Gastroesophageal sphincter (tissue), 4 donors: ENCODE measurements around the gene SF3A1. TPM values are rescaled to one million over a fixed set of nuclear protein-coding genes. Genes with fewer than 3 reads are reported as not detected.
A peak's percentile ranks its signal among the peaks of the same experiment; 100 is the strongest.

Source experiments
- ATAC-seq: fragments of 150-250 bp; one replicate; pipeline ENCODE4 v1.9.1; 2016; ENCODE audit warnings: mild to moderate bottlenecking, moderate library complexity
- H3K27ac ChIP-seq, 4 donors: fragments of 200-600 bp; sonication (generic) in 3 of 4; 1 replicate in 3 of 4; 2 replicates in 1 of 4; pipeline ENCODE4 v1.5.1; 2016 to 2019
- H3K27me3 ChIP-seq: fragments of 200-600 bp; sonication (generic); one replicate; pipeline ENCODE4 v1.5.1; 2019
- H3K36me3 ChIP-seq, 2 donors: fragments of 200-600 bp; sonication (generic); one replicate each; pipeline ENCODE4 v1.5.1; 2019; ENCODE audit warnings: control low read depth in 1 of 2
- H3K4me1 ChIP-seq, 3 donors: fragments of 200-600 bp; sonication (generic); 1 replicate in 2 of 3; 2 replicates in 1 of 3; pipeline ENCODE4 v1.5.1; 2016 to 2019; ENCODE audit warnings: control low read depth in 2 of 3
- H3K4me3 ChIP-seq, 2 donors: fragments of 200-600 bp; sonication (generic); one replicate each; pipeline ENCODE4 v1.5.1; 2019; ENCODE audit warnings: mild to moderate bottlenecking in 1 of 2, moderate library complexity in 1 of 2
- H3K9me3 ChIP-seq, 3 donors: fragments of 200-600 bp; sonication (generic); one replicate each; pipeline ENCODE4 v1.5.1; 2017 to 2019; ENCODE audit warnings: control low read depth in 2 of 3
- EP300 ChIP-seq: sonication (generic); formaldehyde crosslinking; IDR thresholded peaks from one replicate; pipeline ENCODE4 v1.6.1; 2017; ENCODE audit warnings: antibody characterized with exemption, mild to moderate bottlenecking
- POLR2A ChIP-seq, 2 donors: fragments of 450-650 bp; IDR thresholded peaks; one replicate each; pipeline ENCODE4 v1.6.1; 2017; ENCODE audit warnings: antibody characterized with exemption in 2 of 2, mild to moderate bottlenecking in 2 of 2, moderate library complexity in 1 of 2
- POLR2AphosphoS5 ChIP-seq: sonication (generic); formaldehyde crosslinking; IDR thresholded peaks from one replicate; pipeline ENCODE4 v1.6.1; 2017; ENCODE audit warnings: antibody characterized with exemption
- WGBS, 2 donors: methylation state at CpG; one replicate each; pipeline ENCODE4 v1.1.5; 2018; ENCODE audit warnings: low coverage in 1 of 2; 5-methylcytosine and 5-hydroxymethylcytosine counted together
- total RNA-seq, 4 donors: library from RNA; depleted of rRNA; stranded (reverse); fragments of >200 nt; gene quantifications; one replicate each; pipeline ENCODE4 v1.1.0, GENCODE V29; 2016
- TF ChIP-seq, protein P1 (sequence below), 4 experiments: fragments of 200-600 bp in 2 of 4; fragments of 450-650 bp in 2 of 4; sonication (generic) in 1 of 4; IDR thresholded peaks; one replicate each; pipeline ENCODE4 v1.5.1; 2017 to 2019; ENCODE audit warnings: antibody characterized with exemption in 4 of 4, mild to moderate bottlenecking in 2 of 4, moderate library complexity in 2 of 4

Gene SF3A1
- total RNA-seq, 4 donors from 2014 or later = 46.1 to 80.8 (median 63.7) TPM

DNA sequence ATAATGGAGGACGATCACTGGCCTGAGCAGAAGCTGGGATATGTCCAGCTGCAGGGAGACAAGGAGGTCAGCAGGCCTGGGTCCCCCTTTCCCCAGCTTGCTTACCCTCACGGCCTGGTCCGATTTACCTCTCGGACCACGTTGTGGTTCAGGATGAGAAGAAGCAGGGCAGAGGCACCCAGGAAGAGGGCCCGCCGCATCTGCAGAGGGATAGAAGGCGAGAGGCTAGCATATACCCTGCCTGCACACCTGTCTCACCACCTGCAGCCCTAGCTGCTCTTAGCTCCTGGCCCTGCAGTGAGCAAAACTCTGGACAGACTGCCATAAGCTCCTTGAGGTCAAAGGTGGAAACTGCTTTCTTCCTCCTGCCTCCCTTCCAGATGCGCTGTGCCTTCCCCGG lies 29.2 kb upstream of the SF3A1 start:
- H3K4me3 ChIP-seq = peak overlapping the region in 1 of 2 donors; percentile 65
- WGBS, 2 donors = 83 to 100% methylated on average over 1 to 2 of the region's 10 CpGs
- peaks cover 0 to 40% of the 10 kb centered on the region in 2 donors for H3K36me3 ChIP-seq
- H3K9me3 ChIP-seq = no peaks in the 10 kb centered on the region
- H3K4me1 ChIP-seq = peaks cover 0 to 20% (median 8%) of the 10 kb centered on the region in 3 donors
- no peak for ATAC-seq
- peak overlapping the region in 1 of 4 donors; percentile 85 for H3K27ac ChIP-seq
- H3K27me3 ChIP-seq = no peaks in the 10 kb centered on the region
- TF ChIP-seq POLR2AphosphoS5 (no peak), POLR2A (IDR thresholded peaks at IDR 0.05) (no peak), EP300 (no peak)
- TF ChIP-seq, protein P1, sequence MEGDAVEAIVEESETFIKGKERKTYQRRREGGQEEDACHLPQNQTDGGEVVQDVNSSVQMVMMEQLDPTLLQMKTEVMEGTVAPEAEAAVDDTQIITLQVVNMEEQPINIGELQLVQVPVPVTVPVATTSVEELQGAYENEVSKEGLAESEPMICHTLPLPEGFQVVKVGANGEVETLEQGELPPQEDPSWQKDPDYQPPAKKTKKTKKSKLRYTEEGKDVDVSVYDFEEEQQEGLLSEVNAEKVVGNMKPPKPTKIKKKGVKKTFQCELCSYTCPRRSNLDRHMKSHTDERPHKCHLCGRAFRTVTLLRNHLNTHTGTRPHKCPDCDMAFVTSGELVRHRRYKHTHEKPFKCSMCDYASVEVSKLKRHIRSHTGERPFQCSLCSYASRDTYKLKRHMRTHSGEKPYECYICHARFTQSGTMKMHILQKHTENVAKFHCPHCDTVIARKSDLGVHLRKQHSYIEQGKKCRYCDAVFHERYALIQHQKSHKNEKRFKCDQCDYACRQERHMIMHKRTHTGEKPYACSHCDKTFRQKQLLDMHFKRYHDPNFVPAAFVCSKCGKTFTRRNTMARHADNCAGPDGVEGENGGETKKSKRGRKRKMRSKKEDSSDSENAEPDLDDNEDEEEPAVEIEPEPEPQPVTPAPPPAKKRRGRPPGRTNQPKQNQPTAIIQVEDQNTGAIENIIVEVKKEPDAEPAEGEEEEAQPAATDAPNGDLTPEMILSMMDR (IDR thresholded peaks at IDR 0.05) = no peak

DNA sequence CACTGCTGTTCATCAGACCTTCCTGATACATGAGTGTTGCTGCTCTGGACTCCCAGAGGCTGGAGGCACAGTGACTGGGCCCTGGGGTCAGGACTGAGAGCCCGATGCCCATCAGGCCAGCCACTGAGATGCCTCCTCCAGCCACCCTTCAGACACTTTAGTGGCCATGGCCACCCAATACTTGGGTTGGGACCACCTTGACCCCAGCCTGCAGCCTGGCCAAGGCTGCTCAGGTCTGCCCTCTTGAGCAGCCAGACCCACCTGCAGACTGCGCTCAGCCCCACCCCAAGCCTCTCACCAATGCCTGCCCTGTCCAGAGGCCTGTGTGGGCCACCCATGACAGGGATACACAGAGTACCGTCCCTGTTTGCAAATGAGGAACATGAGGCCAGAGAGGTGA lies 26.4 kb upstream of the SF3A1 start:
- Histone ChIP-seq H3K36me3 (peaks cover 0 to 64% of the 10 kb centered on the region in 2 donors), H3K4me3 (no peak overlapping the region), H3K27ac (no peak overlapping the region), H3K9me3 (no peaks in the 10 kb centered on the region), H3K4me1 (peaks cover 0 to 20% (median 8%) of the 10 kb centered on the region in 3 donors), H3K27me3 (no peaks in the 10 kb centered on the region)
- no peak for ATAC-seq
- TF ChIP-seq, protein P1 (IDR thresholded peaks at IDR 0.05) = no peak
- TF ChIP-seq EP300 (no peak), POLR2A (IDR thresholded peaks at IDR 0.05) (no peak), POLR2AphosphoS5 (no peak)
- no CpG with 5 or more reads among the region's 3 CpGs for WGBS, 2 donors

DNA sequence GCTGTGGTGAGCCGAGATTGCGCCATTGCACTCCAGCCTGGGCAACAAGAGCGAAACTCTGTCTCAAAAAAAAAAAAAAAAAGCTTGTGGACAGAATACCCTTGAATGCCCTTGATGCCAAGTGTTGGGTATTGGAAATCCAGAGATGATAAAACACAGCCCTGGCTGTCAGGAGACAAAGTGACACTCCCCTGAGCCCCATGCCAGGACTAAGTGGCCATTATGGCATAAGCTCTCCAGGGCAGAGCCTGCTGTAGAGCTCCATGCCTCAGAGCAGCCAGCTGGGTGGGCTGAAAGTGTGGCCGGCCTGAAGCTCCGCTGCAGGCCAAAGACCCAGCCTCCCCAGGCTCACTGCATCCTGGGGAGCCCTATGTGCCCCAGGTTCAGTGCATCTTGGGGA lies 25.6 kb upstream of the SF3A1 start:
- H3K4me3 ChIP-seq = no peak overlapping the region
- H3K27ac ChIP-seq = no peak overlapping the region
- peaks cover 0 to 71% of the 10 kb centered on the region in 2 donors for H3K36me3 ChIP-seq
- H3K9me3 ChIP-seq = no peaks in the 10 kb centered on the region
- H3K4me1 ChIP-seq = peaks cover 0 to 13% (median 8%) of the 10 kb centered on the region in 3 donors
- ATAC-seq = no peak
- TF ChIP-seq EP300 = no peak
- no peak for TF ChIP-seq POLR2A (IDR thresholded peaks at IDR 0.05)
- TF ChIP-seq POLR2AphosphoS5 = no peak
- TF ChIP-seq, protein P1 (IDR thresholded peaks at IDR 0.05) = no peak
- 83 to 92% methylated on average over 1 to 2 of the region's 5 CpGs for WGBS, 2 donors
- no peaks in the 10 kb centered on the region for H3K27me3 ChIP-seq

DNA sequence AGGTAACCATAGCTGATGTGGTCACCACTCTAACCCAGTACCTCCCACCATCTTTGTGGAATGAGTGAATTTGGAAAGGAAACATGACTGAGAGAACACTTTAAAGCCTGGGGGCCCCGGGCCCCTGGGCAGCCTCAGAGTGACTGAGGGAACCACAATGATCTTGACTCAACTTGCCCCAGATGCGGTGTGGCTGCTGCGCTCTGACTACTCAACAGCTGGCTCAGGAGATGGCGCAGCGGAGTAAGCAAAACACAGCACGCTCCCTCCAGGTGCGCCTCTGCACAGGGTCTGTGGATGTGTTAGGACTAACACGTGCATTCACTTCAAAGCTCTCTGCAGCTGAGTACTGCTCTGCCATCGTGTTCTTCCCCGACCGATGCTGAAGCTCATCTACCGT lies 24.6 kb upstream of the SF3A1 start:
- Histone ChIP-seq H3K27ac (no peak overlapping the region), H3K27me3 (no peaks in the 10 kb centered on the region), H3K9me3 (no peaks in the 10 kb centered on the region), H3K36me3 (peaks cover 0 to 82% of the 10 kb centered on the region in 2 donors), H3K4me3 (no peak overlapping the region), H3K4me1 (peaks cover 0 to 6% (median 3%) of the 10 kb centered on the region in 3 donors)
- TF ChIP-seq POLR2A (IDR thresholded peaks at IDR 0.05) (no peak), POLR2AphosphoS5 (no peak), EP300 (no peak)
- TF ChIP-seq, protein P1 (IDR thresholded peaks at IDR 0.05) = no peak
- WGBS, 2 donors = 78 to 87% methylated on average over 3 to 10 of the region's 12 CpGs
- ATAC-seq = no peak

DNA sequence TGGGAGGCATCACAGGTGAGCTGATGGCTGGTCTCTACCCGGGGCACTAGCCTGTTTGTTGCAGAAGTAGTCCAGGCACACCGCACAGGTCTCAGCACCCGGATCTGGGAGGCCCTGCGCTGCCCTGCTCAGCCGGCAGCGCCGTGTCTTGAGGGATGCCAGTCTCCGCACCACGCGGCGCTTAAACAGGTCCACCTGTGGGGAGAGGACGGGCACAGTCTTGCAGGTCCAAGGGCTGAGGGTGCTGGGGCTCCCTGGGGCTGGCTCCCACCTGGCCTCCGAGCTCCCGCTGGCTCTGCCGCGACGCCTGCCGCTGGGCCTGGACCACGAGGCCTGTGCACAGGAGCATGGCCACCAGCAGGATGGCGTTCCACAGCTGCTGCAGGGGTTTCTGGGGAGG lies 23.3 kb upstream of the SF3A1 start:
- Histone ChIP-seq H3K4me3 (no peak overlapping the region), H3K27ac (no peak overlapping the region), H3K9me3 (no peaks in the 10 kb centered on the region), H3K36me3 (peaks cover 0 to 89% of the 10 kb centered on the region in 2 donors), H3K27me3 (no peaks in the 10 kb centered on the region), H3K4me1 (no peaks in the 10 kb centered on the region)
- ATAC-seq = no peak
- WGBS, 2 donors = no CpG with 5 or more reads among the region's 20 CpGs
- TF ChIP-seq POLR2A (IDR thresholded peaks at IDR 0.05) = no peak
- TF ChIP-seq EP300 = no peak
- TF ChIP-seq, protein P1 (IDR thresholded peaks at IDR 0.05) = no peak
- TF ChIP-seq POLR2AphosphoS5 = no peak
